ENCODE data around the gene DLG2. TPM values are rescaled to one million over a fixed set of nuclear protein-coding genes. Genes with fewer than 3 reads are reported as not detected.

DLG2 gene
- total and polyA plus RNA-seq, 9 of the 15 experiments (the other 6 are each of a cell fraction or from before 2014, with no cell fraction given) = 0.52 to 1.6 (median 0.95) TPM

- TF ChIP-seq HMBOX1 (IDR thresholded peaks at IDR 0.05) (no peak), ZNF324 (CRISPR knock-in tag; IDR thresholded peaks at IDR 0.05) (no peak)
Observed at GRCh38 chr11:83766932-83767331, 1860.2 kb downstream of the DLG2 start (continued).

- no peak for ATAC-seq
- Histone ChIP-seq H3K4me3 (no peak overlapping the region), H3K9me1 (ENCODE audit: control insufficient read depth, insufficient read depth, low read length) (no peaks in the 10 kb centered on the region), H3K9me3 (replicated peaks; ENCODE audit: control insufficient read depth, insufficient read depth, low read depth, low read length) (no peaks in the 10 kb centered on the region), H3K79me2 (ENCODE audit: control insufficient read depth, insufficient read depth, low read length) (no peaks in the 10 kb centered on the region), H3K27me3 (ENCODE audit: control insufficient read depth in 2 of 2, insufficient read depth in 2 of 2, low read length in 2 of 2) (no peaks in the 10 kb centered on the region), H3K4me1 (replicated peaks in 1 of 2; ENCODE audit: control insufficient read depth in 2 of 2, insufficient read depth in 2 of 2, low read length in 2 of 2) (no peaks in the 10 kb centered on the region), H3K4me2 (ENCODE audit: insufficient read depth, low read length) (no peak overlapping the region), H4K20me1 (replicated peaks; ENCODE audit: control insufficient read depth, insufficient read depth, low read length) (no peaks in the 10 kb centered on the region), H3K36me3 (ENCODE audit: control insufficient read depth, insufficient read depth, low read length) (no peaks in the 10 kb centered on the region), H3K27ac (ENCODE audit: extremely low read depth, low read depth, low read length) (no peak overlapping the region), H3K9ac (ENCODE audit: insufficient read depth in 1 of 2, low read depth in 2 of 2, low read length in 2 of 2) (no peak overlapping the region), H2AFZ (ENCODE audit: low read depth, low read length) (no peak overlapping the region)
- in situ Hi-C loops (cut with MboI) = no loop called here
- BruUV-seq (replicated peaks) = no TSS peak
- DNase-seq (ENCODE audit: extremely low read depth in 1 of 4, low spot score in 3 of 4) = no peak
- no peak for TF ChIP-seq LEF1 (IDR thresholded peaks at IDR 0.05)
- TF ChIP-seq ZNF224 (CRISPR knock-in tag; IDR thresholded peaks at IDR 0.05) = no peak
- no peak for TF ChIP-seq GATAD2B (IDR thresholded peaks at IDR 0.05; ENCODE audit: borderline replicate concordance)
- TF ChIP-seq POLR2G (IDR thresholded peaks at IDR 0.05; ENCODE audit: low read depth, low read length) = no peak
- TF ChIP-seq NFRKB (IDR thresholded peaks at IDR 0.05; ENCODE audit: low read depth) = no peak
- intact Hi-C loops (cut with micrococcal nuclease) = no loop called here
- POLR2A ChIA-PET = no interaction called here
- 0% methylated on average over 2 of the region's 2 CpGs for WGBS (ENCODE audit: insufficient coverage, low coverage, missing lambda C conversion rate)
- CTCF ChIA-PET (ENCODE audit: low intra/inter-chr PET ratio) = no interaction called here
- FAIRE-seq = no peak
Observed at GRCh38 chr11:83764643-83765042, 1862.5 kb downstream of the DLG2 start.

All from K562 (cell line).